ENCODE data around the gene CYTL1. TPM values are rescaled to one million over a fixed set of nuclear protein-coding genes. Genes with fewer than 3 reads are reported as not detected.

Gene CYTL1
- total and polyA plus RNA-seq, 2 of the 4 experiments (the other 2 are of a cell fraction): 1.3 to 7.4 TPM

DNA sequence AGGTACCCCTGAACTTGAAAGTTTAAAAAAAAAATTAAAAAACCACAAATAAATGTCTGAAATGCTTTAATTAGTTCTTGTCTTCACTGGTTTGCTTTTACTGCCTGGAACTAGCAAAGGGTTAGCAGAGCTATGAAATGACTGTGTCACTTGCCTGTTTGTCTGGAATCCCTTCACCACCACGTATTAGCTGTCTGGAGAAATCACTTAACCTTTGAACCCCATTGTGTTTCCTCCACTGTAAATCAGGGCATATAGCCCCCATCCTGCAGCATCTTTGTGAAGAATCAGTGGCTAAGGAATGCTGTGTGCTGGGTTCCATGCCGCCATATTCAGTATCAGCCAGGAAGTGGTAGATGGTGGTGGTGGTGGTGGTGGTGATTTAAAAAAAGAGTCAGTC, 6.3 kb downstream of the CYTL1 start:
- in situ Hi-C loops (cut with MboI; ENCODE audit: low sequenced_read_pairs): no loop called here
- WGBS, 2 experiments (ENCODE audit: extremely low coverage in 2 of 2, insufficient read length in 1 of 2): no CpG with 5 or more reads among the region's 2 CpGs
- H3K4ac ChIP-seq (ENCODE audit: low read depth, low read length): no peak overlapping the region
- H2AK5ac ChIP-seq (ENCODE audit: low read depth, low read length): no peak overlapping the region
- no peak overlapping the region for H3K4me3 ChIP-seq (ENCODE audit: insufficient read depth, low read depth, low read length)
- no peak overlapping the region for H3K9ac ChIP-seq (ENCODE audit: low read depth, low read length)
- H2BK5ac ChIP-seq (ENCODE audit: low read depth, low read length, poor library complexity, severe bottlenecking): no peak overlapping the region
- no peak overlapping the region for H2AFZ ChIP-seq (replicated peaks; ENCODE audit: low read length, poor library complexity)
- H3K79me1 ChIP-seq (ENCODE audit: low read depth in 1 of 2, low read length in 2 of 2): no peaks in the 10 kb centered on the region
- dilution Hi-C loops (cut with HindIII; ENCODE audit: low sequenced_read_pairs, unreplicated experiment): no loop called here
- no peak overlapping the region for H3K4me2 ChIP-seq (ENCODE audit: low read depth, low read length)
- no peak overlapping the region for H3K56ac ChIP-seq (ENCODE audit: extremely low read depth, insufficient read depth, low read length)
- no peaks in the 10 kb centered on the region for H4K20me1 ChIP-seq (ENCODE audit: insufficient read depth, low read length)
- H3K14ac ChIP-seq (replicated peaks; ENCODE audit: low read depth, low read length): no peak overlapping the region
- peaks cover 40% of the 10 kb centered on the region for H3K27me3 ChIP-seq (ENCODE audit: control insufficient read depth, insufficient read depth, low read length)
- no peak overlapping the region for H2BK120ac ChIP-seq (ENCODE audit: low read depth, low read length)
- ChIA-PET POLR2A (ENCODE audit: unreplicated experiment) (no interaction called here), CTCF (no interaction called here)
- H3K18ac ChIP-seq (ENCODE audit: low read depth, low read length): no peak overlapping the region
- no peak overlapping the region for H4K5ac ChIP-seq (ENCODE audit: low read depth, low read length)
- no peaks in the 10 kb centered on the region; the same call in 1 of the 2 replicates for H3K4me1 ChIP-seq (ENCODE audit: control insufficient read depth, insufficient read depth, low read length)
- intact Hi-C loops (cut with micrococcal nuclease): no loop called here
- no peak overlapping the region for H4K91ac ChIP-seq (ENCODE audit: insufficient read depth, low read depth, low read length)
- ATAC-seq (ENCODE audit: low read depth) (no peak), DNase-seq (no peak)
- no peak overlapping the region for H2BK15ac ChIP-seq (ENCODE audit: low read depth, low read length)
- no peak overlapping the region for H2AK9ac ChIP-seq (replicated peaks; ENCODE audit: low read depth, low read length, poor library complexity)
- peaks cover 4% of the 10 kb centered on the region; the same call in 1 of the 2 replicates for H3K9me3 ChIP-seq (ENCODE audit: control insufficient read depth, insufficient read depth, low read length)
- TF ChIP-seq, protein P1, sequence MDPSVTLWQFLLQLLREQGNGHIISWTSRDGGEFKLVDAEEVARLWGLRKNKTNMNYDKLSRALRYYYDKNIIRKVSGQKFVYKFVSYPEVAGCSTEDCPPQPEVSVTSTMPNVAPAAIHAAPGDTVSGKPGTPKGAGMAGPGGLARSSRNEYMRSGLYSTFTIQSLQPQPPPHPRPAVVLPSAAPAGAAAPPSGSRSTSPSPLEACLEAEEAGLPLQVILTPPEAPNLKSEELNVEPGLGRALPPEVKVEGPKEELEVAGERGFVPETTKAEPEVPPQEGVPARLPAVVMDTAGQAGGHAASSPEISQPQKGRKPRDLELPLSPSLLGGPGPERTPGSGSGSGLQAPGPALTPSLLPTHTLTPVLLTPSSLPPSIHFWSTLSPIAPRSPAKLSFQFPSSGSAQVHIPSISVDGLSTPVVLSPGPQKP (IDR thresholded peaks at IDR 0.05; ENCODE audit: borderline replicate concordance, low read depth, low read length): no peak
- TF ChIP-seq CHD1 (IDR thresholded peaks at IDR 0.05; ENCODE audit: low read depth, low read length): no peak
- TF ChIP-seq BHLHE40 (IDR thresholded peaks at IDR 0.05; ENCODE audit: low read depth, low read length): no peak
- TF ChIP-seq, protein P2, sequence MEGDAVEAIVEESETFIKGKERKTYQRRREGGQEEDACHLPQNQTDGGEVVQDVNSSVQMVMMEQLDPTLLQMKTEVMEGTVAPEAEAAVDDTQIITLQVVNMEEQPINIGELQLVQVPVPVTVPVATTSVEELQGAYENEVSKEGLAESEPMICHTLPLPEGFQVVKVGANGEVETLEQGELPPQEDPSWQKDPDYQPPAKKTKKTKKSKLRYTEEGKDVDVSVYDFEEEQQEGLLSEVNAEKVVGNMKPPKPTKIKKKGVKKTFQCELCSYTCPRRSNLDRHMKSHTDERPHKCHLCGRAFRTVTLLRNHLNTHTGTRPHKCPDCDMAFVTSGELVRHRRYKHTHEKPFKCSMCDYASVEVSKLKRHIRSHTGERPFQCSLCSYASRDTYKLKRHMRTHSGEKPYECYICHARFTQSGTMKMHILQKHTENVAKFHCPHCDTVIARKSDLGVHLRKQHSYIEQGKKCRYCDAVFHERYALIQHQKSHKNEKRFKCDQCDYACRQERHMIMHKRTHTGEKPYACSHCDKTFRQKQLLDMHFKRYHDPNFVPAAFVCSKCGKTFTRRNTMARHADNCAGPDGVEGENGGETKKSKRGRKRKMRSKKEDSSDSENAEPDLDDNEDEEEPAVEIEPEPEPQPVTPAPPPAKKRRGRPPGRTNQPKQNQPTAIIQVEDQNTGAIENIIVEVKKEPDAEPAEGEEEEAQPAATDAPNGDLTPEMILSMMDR (conservative IDR thresholded peaks at IDR 0.05; ENCODE audit: low read depth, low read length): no peak
- no peaks in the 10 kb centered on the region for H3K36me3 ChIP-seq (ENCODE audit: control insufficient read depth, insufficient read depth, low read length)
- no peak overlapping the region for H2BK20ac ChIP-seq (ENCODE audit: low read depth, low read length)
- no TSS peak for BruUV-seq (replicated peaks)
- no peak overlapping the region for H3K23ac ChIP-seq (ENCODE audit: low read depth, low read length)
- no peaks in the 10 kb centered on the region for H3K9me1 ChIP-seq (ENCODE audit: insufficient read depth, low read length)
- no peak overlapping the region for H3K27ac ChIP-seq (ENCODE audit: insufficient read depth, low read length)
- no peak overlapping the region for H4K8ac ChIP-seq (ENCODE audit: low read depth in 2 of 2, low read length in 2 of 2)
